Astrocyte (in vitro differentiated cells and primary cell): ENCODE measurements around the gene SLC4A2.

ENCODE experiments used
- CTCF ChIP-seq: IDR thresholded peaks from 2 replicates; pipeline ENCODE4 v1.5.1; 2011; ENCODE audit warnings: low read depth, mild to moderate bottlenecking, inconsistent platforms, low read length, moderate library complexity; ENCODE audit not compliant: insufficient read depth
- EZH2 ChIP-seq: IDR thresholded peaks from 2 replicates; pipeline ENCODE4 v1.6.1; 2012; ENCODE audit warnings: mild to moderate bottlenecking, low read length, inconsistent platforms; ENCODE audit not compliant: insufficient read depth

GRCh38 chr7:151083071-151083823, 23.9 kb downstream of the SLC4A2 start, which contains the start of gene TMUB1:
- TF ChIP-seq EZH2 (no peak), CTCF (no peak)
